ENCODE measurements around the gene PRSS38.

PRSS38 gene

GRCh38 chr1:227793948-227794816, 21.3 kb upstream of the PRSS38 start:
- DNase-seq = no peak

GRCh38 chr1:227794817-227795192, 20.7 kb upstream of the PRSS38 start:
- DNase-seq = no peak

- no peak for DNase-seq
These were observed 19.7 kb upstream of the PRSS38 start for GRCh38 chr1:227795732-227796131.

- DNase-seq = no peak
These were observed 19.0 kb upstream of the PRSS38 start for GRCh38 chr1:227796359-227796915.

GRCh38 chr1:227797144-227797543, 18.3 kb upstream of the PRSS38 start:
- DNase-seq = no peak

- no peak for DNase-seq
These were observed 17.9 kb upstream of the PRSS38 start for GRCh38 chr1:227797625-227798024.

- DNase-seq = no peak
These were observed 17.2 kb upstream of the PRSS38 start for GRCh38 chr1:227798078-227798802.

- DNase-seq = no peak
These were observed 15.7 kb upstream of the PRSS38 start for GRCh38 chr1:227799756-227800155.

- no peak for DNase-seq
These were observed 11.5 kb upstream of the PRSS38 start for GRCh38 chr1:227803933-227804332.

- no peak for DNase-seq
These were observed 9.8 kb upstream of the PRSS38 start for GRCh38 chr1:227805606-227806197.

GRCh38 chr1:227808566-227808965, 6.9 kb upstream of the PRSS38 start:
- peak; percentile 8 for DNase-seq

- no peak for DNase-seq
These were observed 6.4 kb upstream of the PRSS38 start for GRCh38 chr1:227809026-227809425.

- no peak for DNase-seq
These were observed 1.5 kb upstream of the PRSS38 start for GRCh38 chr1:227813962-227814361.

- no peak for DNase-seq
These were observed 1.4 kb downstream of the PRSS38 start for GRCh38 chr1:227816750-227817446.

GRCh38 chr1:227823537-227823936, 8.1 kb downstream of the PRSS38 start:
- DNase-seq = no peak

GRCh38 chr1:227824204-227824603, 8.7 kb downstream of the PRSS38 start:
- no peak for DNase-seq

GRCh38 chr1:227828786-227829185, 13.3 kb downstream of the PRSS38 start:
- DNase-seq = no peak

GRCh38 chr1:227838181-227838580, 22.7 kb downstream of the PRSS38 start:
- DNase-seq = no peak

GRCh38 chr1:227841096-227841495, 25.6 kb downstream of the PRSS38 start:
- DNase-seq = no peak

GRCh38 chr1:227844320-227845146, 29.1 kb downstream of the PRSS38 start:
- peak; percentile 14 for DNase-seq

GRCh38 chr1:227845147-227845458, 29.6 kb downstream of the PRSS38 start:
- no peak for DNase-seq

- DNase-seq = no peak
These were observed 30.0 kb downstream of the PRSS38 start for GRCh38 chr1:227845519-227845918.

Measured in hematopoietic multipotent progenitor cell treated with erythropoietin and hydrocortisone succinate and interleukin-3 and kit ligand, for 8 days (in vitro differentiated cells).